ENCODE results near the gene VARS1. TPM values are rescaled to one million over a fixed set of nuclear protein-coding genes. Genes with fewer than 3 reads are reported as not detected.
A peak's percentile ranks its signal among the peaks of the same experiment; 100 is the strongest.
"Not testable (repeated sequence)": the region's sequence is repeated elsewhere in the genome, so short reads cannot be mapped to it uniquely, and the experiment has no call there.

VARS1 gene
- polyA plus RNA-seq, 2 of the 4 experiments (the other 2 are of a cell fraction) = 17.7 to 57.2 TPM

DNA sequence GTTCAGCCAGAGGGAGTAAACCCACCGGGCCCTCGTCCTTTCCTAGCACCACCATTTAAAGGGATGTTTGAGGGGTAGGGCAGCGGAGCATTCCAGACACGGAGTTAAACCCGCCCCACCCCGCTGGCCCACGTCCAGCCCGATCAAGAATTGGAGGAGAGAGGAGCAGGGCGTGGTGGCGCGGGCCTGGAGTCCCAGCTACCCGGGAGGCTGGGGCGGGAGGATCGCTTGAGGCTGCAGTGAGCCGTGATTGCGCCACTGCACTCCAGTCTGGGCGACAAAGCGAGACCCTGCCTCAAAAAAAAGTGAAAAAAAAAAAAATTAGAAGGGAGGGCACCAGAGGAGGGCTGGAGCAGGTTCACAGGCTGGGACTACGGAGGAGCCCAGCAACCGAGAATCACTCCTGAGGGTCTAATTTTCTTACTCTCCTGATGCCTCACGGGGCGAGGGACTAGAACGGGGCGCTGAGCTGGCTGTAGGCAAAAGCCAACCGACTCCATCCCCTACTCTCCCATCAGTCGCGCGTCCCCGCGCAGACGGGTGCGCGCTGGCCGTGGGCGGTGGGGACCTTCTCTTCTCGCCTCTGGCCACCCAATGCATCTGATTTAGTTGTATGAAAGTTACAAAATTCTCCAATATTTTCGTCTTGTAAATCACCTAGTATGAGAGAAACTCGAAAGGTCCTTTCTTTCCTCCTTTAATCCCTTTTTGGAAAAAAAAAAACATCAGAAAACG lies 25.9 kb upstream of the VARS1 start:
- TF ChIP-seq CHD2 (IDR thresholded peaks at IDR 0.05; ENCODE audit: low read length, partially characterized antibody) (no peak), HEYL (CRISPR knock-in tag; IDR thresholded peaks at IDR 0.05) (no peak), JUNB (IDR thresholded peaks at IDR 0.05) (no peak), CEBPB (IDR thresholded peaks at IDR 0.05) (peak; percentile 9 to 39; a peak in 1 of 4 replicates), PHF8 (IDR thresholded peaks at IDR 0.05; ENCODE audit: borderline replicate concordance, low read depth) (no peak), NR3C1 (IDR thresholded peaks at IDR 0.05) (no peak), JUN (IDR thresholded peaks at IDR 0.05) (0 out of 5 replicates have a peak, but pooled peaks of 1 of the 2 experiments have one; percentile 9), ZFP36 (IDR thresholded peaks at IDR 0.05; ENCODE audit: borderline replicate concordance, partially characterized antibody) (no peak), HOXB5 (CRISPR knock-in tag; IDR thresholded peaks at IDR 0.05) (no peak), HES2 (IDR thresholded peaks at IDR 0.05) (no peak), KDM1A (IDR thresholded peaks at IDR 0.05; ENCODE audit: low read depth) (no peak), SMC3 (IDR thresholded peaks at IDR 0.05) (no peak), EHMT2 (IDR thresholded peaks at IDR 0.05; ENCODE audit: low read depth) (no peak)
- TF ChIP-seq, protein P1, sequence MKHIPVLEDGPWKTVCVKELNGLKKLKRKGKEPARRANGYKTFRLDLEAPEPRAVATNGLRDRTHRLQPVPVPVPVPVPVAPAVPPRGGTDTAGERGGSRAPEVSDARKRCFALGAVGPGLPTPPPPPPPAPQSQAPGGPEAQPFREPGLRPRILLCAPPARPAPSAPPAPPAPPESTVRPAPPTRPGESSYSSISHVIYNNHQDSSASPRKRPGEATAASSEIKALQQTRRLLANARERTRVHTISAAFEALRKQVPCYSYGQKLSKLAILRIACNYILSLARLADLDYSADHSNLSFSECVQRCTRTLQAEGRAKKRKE (CRISPR knock-in tag; IDR thresholded peaks at IDR 0.05; ENCODE audit: low read depth) = no peak
- ATAC-seq (peak; percentile 48 to 63; a peak in 5 of 6 replicates), DNase-seq (ENCODE audit: low read depth in 1 of 2, low spot score in 1 of 2) (peak; percentile 30 to 71), FAIRE-seq (no peak)
- WGBS (ENCODE audit: missing lambda C conversion rate) = 4% methylated on average over 31 of the region's 39 CpGs
- H3K4me2 ChIP-seq = peak overlapping the region; percentile 94
- ChIA-PET POLR2A (interaction anchor here (0.7 to 1.0 kb wide), 3 partner anchors 13 to 26 kb away, joined by 3 to 7 read pairs (median 4); partner anchors contain the start of gene VARS1), CTCF (interaction anchor here (0.6 to 1.6 kb wide), 6 partner anchors 9 to 283 kb away, joined by 3 to 5 read pairs (median 4); partner anchors contain the start of genes LSM2 and VARS1)
- peaks cover 56% of the 10 kb centered on the region for H3K4me1 ChIP-seq
- peak overlapping the region; percentile 39 for H3K4me3 ChIP-seq
- peak overlapping the region; percentile 87 to 97 for H3K27ac ChIP-seq
- H3K9me3 ChIP-seq = no peaks in the 10 kb centered on the region

DNA sequence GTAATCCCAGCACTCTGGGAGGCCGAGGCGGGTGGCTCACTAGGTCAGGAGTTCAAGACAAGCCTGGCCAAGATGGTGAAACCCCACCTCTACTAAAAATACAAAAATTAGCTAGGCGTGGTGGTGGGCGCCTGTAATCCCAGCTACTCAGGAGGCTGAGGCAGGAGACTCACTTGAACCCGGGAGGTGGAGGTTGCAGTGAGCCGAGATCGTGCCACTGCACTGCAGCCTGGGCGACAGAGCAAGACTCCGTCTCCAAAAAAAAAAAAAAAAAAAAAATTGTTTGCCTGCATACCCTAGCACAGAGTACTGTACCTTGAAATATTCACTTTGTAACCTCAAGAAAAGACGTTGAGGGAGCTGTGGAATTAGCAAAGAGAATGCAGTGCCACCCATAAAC lies 24.8 kb upstream of the VARS1 start:
- FAIRE-seq; H3K9me3 ChIP-seq; POLR2A ChIA-PET; H3K4me3 ChIP-seq; ATAC-seq; DNase-seq (ENCODE audit: low read depth in 1 of 2, low spot score in 1 of 2): not testable (repeated sequence)
- 66% methylated on average over 10 of the region's 10 CpGs for WGBS (ENCODE audit: missing lambda C conversion rate)
- CTCF ChIA-PET = interaction anchor here (1.6 to 1.8 kb wide), 2 partner anchors 10 to 90 kb away, joined by 3 to 6 read pairs; no protein-coding TSS in a partner anchor
- peak overlapping the region; percentile 94 for H3K4me2 ChIP-seq
- H3K27ac ChIP-seq = peak overlapping the region; percentile 53 to 87; a peak in 4 of 6 replicates
- H3K4me1 ChIP-seq = peaks cover 50% of the 10 kb centered on the region

DNA sequence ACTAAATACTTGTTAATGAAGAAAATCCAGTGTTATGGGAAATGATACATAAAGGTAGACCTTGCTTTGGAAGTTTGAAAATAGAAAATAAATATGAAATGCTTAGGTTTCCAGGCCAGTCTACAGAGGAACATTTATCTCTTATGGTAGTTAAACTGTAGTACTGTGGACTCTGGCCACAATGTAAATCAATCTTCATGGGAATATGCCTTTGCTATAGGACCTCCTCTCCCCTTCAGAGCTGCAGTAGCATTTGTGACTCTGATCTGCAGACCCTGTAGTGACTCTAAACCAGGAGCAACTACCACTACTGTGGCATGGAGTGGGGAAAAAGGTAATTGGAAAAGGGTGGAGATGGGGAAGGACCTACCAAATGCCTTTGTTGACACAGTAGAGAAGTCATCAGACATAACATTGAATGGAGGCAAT lies 24.3 kb upstream of the VARS1 start:
- Histone ChIP-seq H3K27ac (peak overlapping the region; percentile 53 to 87), H3K9me3 (no peaks in the 10 kb centered on the region), H3K4me1 (peaks cover 46% of the 10 kb centered on the region), H3K4me3 (no peak overlapping the region), H3K4me2 (peak overlapping the region; percentile 94)
- ChIA-PET POLR2A (no interaction called here), CTCF (interaction anchor here (0.6 to 1.8 kb wide), 2 partner anchors 10 to 81 kb away, joined by 3 to 6 read pairs; no protein-coding TSS in a partner anchor)
- ATAC-seq (no peak), FAIRE-seq (no peak), DNase-seq (ENCODE audit: low read depth in 1 of 2, low spot score in 1 of 2) (no peak)
- TF ChIP-seq, protein P2, sequence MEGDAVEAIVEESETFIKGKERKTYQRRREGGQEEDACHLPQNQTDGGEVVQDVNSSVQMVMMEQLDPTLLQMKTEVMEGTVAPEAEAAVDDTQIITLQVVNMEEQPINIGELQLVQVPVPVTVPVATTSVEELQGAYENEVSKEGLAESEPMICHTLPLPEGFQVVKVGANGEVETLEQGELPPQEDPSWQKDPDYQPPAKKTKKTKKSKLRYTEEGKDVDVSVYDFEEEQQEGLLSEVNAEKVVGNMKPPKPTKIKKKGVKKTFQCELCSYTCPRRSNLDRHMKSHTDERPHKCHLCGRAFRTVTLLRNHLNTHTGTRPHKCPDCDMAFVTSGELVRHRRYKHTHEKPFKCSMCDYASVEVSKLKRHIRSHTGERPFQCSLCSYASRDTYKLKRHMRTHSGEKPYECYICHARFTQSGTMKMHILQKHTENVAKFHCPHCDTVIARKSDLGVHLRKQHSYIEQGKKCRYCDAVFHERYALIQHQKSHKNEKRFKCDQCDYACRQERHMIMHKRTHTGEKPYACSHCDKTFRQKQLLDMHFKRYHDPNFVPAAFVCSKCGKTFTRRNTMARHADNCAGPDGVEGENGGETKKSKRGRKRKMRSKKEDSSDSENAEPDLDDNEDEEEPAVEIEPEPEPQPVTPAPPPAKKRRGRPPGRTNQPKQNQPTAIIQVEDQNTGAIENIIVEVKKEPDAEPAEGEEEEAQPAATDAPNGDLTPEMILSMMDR (IDR thresholded peaks at IDR 0.05) = no peak
- TF ChIP-seq POLR2A (IDR thresholded peaks at IDR 0.05; ENCODE audit: low read length) = peak; percentile 20; the same call in 1 of the 2 replicates

DNA sequence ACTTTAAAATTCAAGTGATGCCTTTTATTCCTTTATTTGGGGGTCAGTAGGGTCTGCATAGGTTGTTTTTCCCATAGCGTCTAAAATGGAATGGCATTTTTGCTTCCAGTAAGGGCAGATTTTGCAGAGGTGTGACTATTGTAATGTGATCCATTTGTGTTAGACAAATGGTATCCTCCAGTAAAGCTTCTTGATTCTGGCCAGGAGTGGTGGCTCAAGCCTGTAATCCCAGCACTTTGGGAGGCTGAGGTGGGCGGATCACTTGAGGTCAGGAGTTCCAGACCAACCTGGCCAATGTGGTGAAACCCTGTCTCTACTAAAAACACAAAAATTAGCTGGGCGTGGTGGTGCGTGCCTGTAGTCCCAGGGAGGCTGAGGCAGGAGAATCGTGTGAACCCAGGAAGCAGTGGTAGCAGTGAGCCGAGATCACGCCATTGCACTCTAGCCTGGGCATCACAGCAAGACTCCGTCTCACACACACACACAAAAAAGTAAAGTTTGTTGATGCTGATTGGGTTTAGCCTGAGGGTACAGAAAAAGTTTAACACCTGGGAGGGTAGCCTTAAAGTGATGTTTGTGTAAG lies 22.5 kb upstream of the VARS1 start:
- ATAC-seq; DNase-seq (ENCODE audit: low read depth in 1 of 2, low spot score in 1 of 2); FAIRE-seq; H3K9me3 ChIP-seq: not testable (repeated sequence)
- Histone ChIP-seq H3K27ac (peak overlapping the region; percentile 27 to 87; a peak in 5 of 6 replicates), H3K4me3 (peak overlapping the region; percentile 45), H3K4me2 (peak overlapping the region; percentile 94), H3K4me1 (peaks cover 45% of the 10 kb centered on the region)
- CTCF ChIA-PET = interaction anchor here (0.6 to 2.4 kb wide), 6 partner anchors 9 to 78 kb away, joined by 3 to 5 read pairs (median 4); partner anchors contain the start of gene MSH5
- WGBS (ENCODE audit: missing lambda C conversion rate) = 7% methylated on average over 8 of the region's 8 CpGs
- POLR2A ChIA-PET = interaction anchor here (2.3 kb wide), 1 partner anchor 10 kb away, joined by 13 read pairs; the partner anchor contains the start of gene HSPA1B

Data from A549 (cell line).